Ectodermal cell (in vitro differentiated cells): ENCODE data around the gene LRRC26.

ENCODE experiments used
- H3K27ac ChIP-seq: 2 replicates; pipeline ENCODE4 v1.7.0; 2013; ENCODE audit warnings: mild to moderate bottlenecking, low read depth, low read length; ENCODE audit not compliant: insufficient read depth, poor library complexity, severe bottlenecking
- H3K27me3 ChIP-seq: 2 replicates; pipeline ENCODE4 v1.7.0; 2013; ENCODE audit warnings: mild to moderate bottlenecking, low read length; ENCODE audit not compliant: insufficient read depth, control insufficient read depth, poor library complexity, severe bottlenecking
- H3K36me3 ChIP-seq: one replicate; pipeline ENCODE4 v1.7.0; 2013; ENCODE audit warnings: low read length; ENCODE audit not compliant: control insufficient read depth, insufficient read depth
- H3K4me1 ChIP-seq: one replicate; pipeline ENCODE4 v1.7.0; 2013; ENCODE audit warnings: low read length; ENCODE audit not compliant: control insufficient read depth, insufficient read depth
- H3K4me3 ChIP-seq: 2 replicates; pipeline ENCODE4 v1.7.0; 2013; ENCODE audit warnings: low read depth, low read length, control low read depth; ENCODE audit not compliant: insufficient read depth
- H3K9me3 ChIP-seq: 2 replicates; pipeline ENCODE4 v1.7.0; 2013; ENCODE audit warnings: mild to moderate bottlenecking, low read length, moderate library complexity; ENCODE audit not compliant: control insufficient read depth
- WGBS, 2 experiments: methylation state at CpG; one replicate each; pipeline ENCODE4 v1.1.7; 2013; ENCODE audit warnings: missing lambda C conversion rate in 2 of 2; 5-methylcytosine and 5-hydroxymethylcytosine counted together

Gene LRRC26

GRCh38 chr9:137190315-137190856 is 20.5 kb upstream of the LRRC26 start:
- Histone ChIP-seq H3K27me3 (no peaks in the 10 kb centered on the region), H3K4me3 (no peak overlapping the region), H3K9me3 (no peaks in the 10 kb centered on the region), H3K4me1 (peaks cover 18% of the 10 kb centered on the region), H3K36me3 (no peaks in the 10 kb centered on the region), H3K27ac (no peak overlapping the region)
- 89 to 91% methylated on average over 9 of the region's 9 CpGs for WGBS, 2 experiments

GRCh38 chr9:137189297-137190295 is 19.7 kb upstream of the LRRC26 start:
- WGBS, 2 experiments = 54% methylated on average over 23 of the region's 23 CpGs

GRCh38 chr9:137188490-137189296 is 18.8 kb upstream of the LRRC26 start, which contains the start of the genes ANAPC2 and SSNA1:
ANAPC2 (minus strand) TSS chr9:137188560; CDS start chr9:137188532, 28 bp downstream.
SSNA1 (plus strand) TSS chr9:137188676; CDS start chr9:137188727, 51 bp downstream.
- Histone ChIP-seq H3K9me3 (no peaks in the 10 kb centered on the region), H3K4me1 (peaks cover 10% of the 10 kb centered on the region), H3K27me3 (no peaks in the 10 kb centered on the region), H3K36me3 (no peaks in the 10 kb centered on the region), H3K27ac (peak within 1 kb of the TSS; percentile 2), H3K4me3 (peak within 1 kb of the TSS; percentile 89)
- WGBS, 2 experiments = 1% methylated on average over 98 of the region's 98 CpGs

More at GRCh38 chr9:137189297-137190295, 19.7 kb upstream of the LRRC26 start:
- peaks cover 13% of the 10 kb centered on the region for H3K4me1 ChIP-seq
- H3K4me3 ChIP-seq = peak overlapping the region; percentile 89
- no peak overlapping the region for H3K27ac ChIP-seq
- no peaks in the 10 kb centered on the region for H3K9me3 ChIP-seq
- no peaks in the 10 kb centered on the region for H3K27me3 ChIP-seq
- no peaks in the 10 kb centered on the region for H3K36me3 ChIP-seq

GRCh38 chr9:137188086-137188489 is 18.2 kb upstream of the LRRC26 start:
- Histone ChIP-seq H3K4me1 (peaks cover 10% of the 10 kb centered on the region), H3K4me3 (peak overlapping the region; percentile 89), H3K36me3 (no peaks in the 10 kb centered on the region), H3K9me3 (no peaks in the 10 kb centered on the region), H3K27me3 (no peaks in the 10 kb centered on the region), H3K27ac (no peak overlapping the region)
- 1% methylated on average over 31 of the region's 31 CpGs for WGBS, 2 experiments

GRCh38 chr9:137187386-137187785 is 17.5 kb upstream of the LRRC26 start:
- Histone ChIP-seq H3K27ac (no peak overlapping the region), H3K36me3 (no peaks in the 10 kb centered on the region), H3K4me3 (peak overlapping the region; percentile 89), H3K4me1 (peaks cover 10% of the 10 kb centered on the region), H3K27me3 (no peaks in the 10 kb centered on the region), H3K9me3 (no peaks in the 10 kb centered on the region)
- 94 to 95% methylated on average over 15 of the region's 15 CpGs for WGBS, 2 experiments

- Histone ChIP-seq H3K27me3 (no peaks in the 10 kb centered on the region), H3K9me3 (no peaks in the 10 kb centered on the region), H3K36me3 (no peaks in the 10 kb centered on the region), H3K4me3 (no peak overlapping the region), H3K27ac (no peak overlapping the region), H3K4me1 (peaks cover 10% of the 10 kb centered on the region)
- WGBS, 2 experiments = 94% methylated on average over 6 of the region's 6 CpGs
These were observed 16.5 kb upstream of the LRRC26 start for GRCh38 chr9:137186385-137186784.

- WGBS, 2 experiments = 96 to 98% methylated on average over 19 of the region's 19 CpGs
- peaks cover 10% of the 10 kb centered on the region for H3K4me1 ChIP-seq
- peaks cover 3% of the 10 kb centered on the region for H3K36me3 ChIP-seq
- H3K27me3 ChIP-seq = no peaks in the 10 kb centered on the region
- no peaks in the 10 kb centered on the region for H3K9me3 ChIP-seq
- no peak overlapping the region for H3K27ac ChIP-seq
- no peak overlapping the region for H3K4me3 ChIP-seq
These were observed 16.1 kb upstream of the LRRC26 start for GRCh38 chr9:137185921-137186320.

GRCh38 chr9:137184881-137185660 is 15.2 kb upstream of the LRRC26 start:
- no peaks in the 10 kb centered on the region for H3K27me3 ChIP-seq
- no peaks in the 10 kb centered on the region for H3K9me3 ChIP-seq
- H3K36me3 ChIP-seq = peaks cover 8% of the 10 kb centered on the region
- WGBS, 2 experiments = 95 to 96% methylated on average over 48 of the region's 48 CpGs
- no peak overlapping the region for H3K27ac ChIP-seq
- H3K4me3 ChIP-seq = no peak overlapping the region
- H3K4me1 ChIP-seq = peaks cover 10% of the 10 kb centered on the region

- peaks cover 5% of the 10 kb centered on the region for H3K4me1 ChIP-seq
- WGBS, 2 experiments = 94% methylated on average over 27 of the region's 27 CpGs
- no peaks in the 10 kb centered on the region for H3K27me3 ChIP-seq
- no peak overlapping the region for H3K27ac ChIP-seq
- peaks cover 8% of the 10 kb centered on the region for H3K36me3 ChIP-seq
- H3K9me3 ChIP-seq = no peaks in the 10 kb centered on the region
- no peak overlapping the region for H3K4me3 ChIP-seq
These were observed 14.2 kb upstream of the LRRC26 start for GRCh38 chr9:137183980-137184595.
